EL (cell line): ENCODE data around the gene PPP2R2B.
"Not testable (repeated sequence)": the region's sequence is repeated elsewhere in the genome, so short reads cannot be mapped to it uniquely, and the experiment has no call there.

Experiments used
- DNase-seq: peaks from one replicate; pipeline ENCODE4 v3.0.0-alpha.2; 2016

The PPP2R2B gene

GRCh38 chr5:146642410-146642809, 236.1 kb downstream of the PPP2R2B start:
- no peak for DNase-seq

- no peak for DNase-seq
Measured at GRCh38 chr5:146641941-146642340, 236.6 kb downstream of the PPP2R2B start.

- no peak for DNase-seq
Measured at GRCh38 chr5:146640285-146640896, 238.2 kb downstream of the PPP2R2B start.

GRCh38 chr5:146635443-146635842, 243.1 kb downstream of the PPP2R2B start:
- DNase-seq = no peak

- DNase-seq = no peak
Measured at GRCh38 chr5:146633323-146633764, 245.2 kb downstream of the PPP2R2B start.

GRCh38 chr5:146632620-146633322, 245.8 kb downstream of the PPP2R2B start:
- DNase-seq = no peak

- DNase-seq = no peak
Measured at GRCh38 chr5:146630472-146630871, 248.1 kb downstream of the PPP2R2B start.

GRCh38 chr5:146628950-146629349, 249.6 kb downstream of the PPP2R2B start:
- DNase-seq = no peak

GRCh38 chr5:146626936-146627335, 251.6 kb downstream of the PPP2R2B start:
- no peak for DNase-seq

- DNase-seq = no peak
Measured at GRCh38 chr5:146624179-146624578, 254.4 kb downstream of the PPP2R2B start.

GRCh38 chr5:146623666-146624065, 254.9 kb downstream of the PPP2R2B start:
- no peak for DNase-seq

GRCh38 chr5:146623009-146623408, 255.5 kb downstream of the PPP2R2B start:
- no peak for DNase-seq

GRCh38 chr5:146622391-146622790, 256.2 kb downstream of the PPP2R2B start:
- peak; percentile 7 for DNase-seq

- no peak for DNase-seq
Measured at GRCh38 chr5:146620669-146621051, 257.9 kb downstream of the PPP2R2B start.

GRCh38 chr5:146620031-146620668, 258.4 kb downstream of the PPP2R2B start:
- DNase-seq = no peak

- DNase-seq = no peak
Measured at GRCh38 chr5:146618434-146618833, 260.1 kb downstream of the PPP2R2B start.

GRCh38 chr5:146609731-146610130, 268.8 kb downstream of the PPP2R2B start:
- DNase-seq = not testable (repeated sequence)

GRCh38 chr5:146607659-146608332, 270.8 kb downstream of the PPP2R2B start:
- DNase-seq = peak; percentile 20

GRCh38 chr5:146606893-146607292, 271.7 kb downstream of the PPP2R2B start:
- no peak for DNase-seq

- DNase-seq = no peak
Measured at GRCh38 chr5:146600376-146600775, 278.2 kb downstream of the PPP2R2B start.

GRCh38 chr5:146599261-146599660, 279.3 kb downstream of the PPP2R2B start:
- no peak for DNase-seq

GRCh38 chr5:146595088-146595487, 283.5 kb downstream of the PPP2R2B start:
- DNase-seq = no peak

GRCh38 chr5:146592352-146592751, 286.2 kb downstream of the PPP2R2B start:
- no peak for DNase-seq

- no peak for DNase-seq
Measured at GRCh38 chr5:146589028-146589345, 289.6 kb downstream of the PPP2R2B start.
